ENCODE measurements around the gene SDCBP2. TPM values are rescaled to one million over a fixed set of nuclear protein-coding genes. Genes with fewer than 3 reads are reported as not detected.
A peak's percentile ranks its signal among the peaks of the same experiment; 100 is the strongest.

Gene SDCBP2
- total and polyA plus RNA-seq, 10 of the 15 experiments (the other 5 are each of a cell fraction or from before 2014, with no cell fraction given): 0.16 to 2.4 (median 1.1) TPM; not detected in 1

DNA sequence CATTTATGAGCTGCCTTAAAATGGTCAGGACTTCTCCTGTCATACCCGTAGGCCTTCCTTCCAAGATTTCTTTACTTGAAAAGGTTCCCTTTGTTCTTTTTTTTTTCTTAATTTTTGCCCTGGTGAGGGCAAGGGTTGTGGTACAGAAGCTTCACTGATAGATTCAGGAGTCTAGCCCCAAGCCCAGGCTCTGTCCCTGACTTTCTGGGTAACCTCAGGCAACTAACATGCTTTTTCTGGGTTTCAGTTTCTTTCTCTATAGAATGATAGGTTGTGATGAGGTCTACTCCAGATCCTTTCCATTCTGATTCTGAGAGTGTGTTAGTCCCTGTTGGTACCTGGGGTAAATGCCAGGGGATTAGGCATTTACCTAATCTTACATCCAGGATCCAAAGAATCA lies 41.6 kb downstream of the SDCBP2 start:
- Histone ChIP-seq H3K27ac (ENCODE audit: control insufficient read depth, insufficient read depth) (no peak overlapping the region), H3K4me3 (no peak overlapping the region), H3K9ac (ENCODE audit: control insufficient read depth, insufficient read depth, low read length) (no peak overlapping the region), H3K36me3 (ENCODE audit: control insufficient read depth in 2 of 2, insufficient read depth in 2 of 2, low read length in 1 of 2) (no peaks in the 10 kb centered on the region), H3K79me2 (ENCODE audit: control insufficient read depth, insufficient read depth, low read length) (no peaks in the 10 kb centered on the region), H3K4me1 (ENCODE audit: control insufficient read depth, insufficient read depth, low read length) (no peaks in the 10 kb centered on the region), H3K4me2 (ENCODE audit: control insufficient read depth, insufficient read depth) (no peak overlapping the region), H3K9me3 (replicated peaks; ENCODE audit: control insufficient read depth, insufficient read depth, low read length) (no peaks in the 10 kb centered on the region), H3K27me3 (replicated peaks in 1 of 2; ENCODE audit: control insufficient read depth in 2 of 2, insufficient read depth in 2 of 2, low read length in 1 of 2) (peaks cover 0 to 2% of the 10 kb centered on the region in 2 experiments), H4K20me1 (ENCODE audit: control insufficient read depth, insufficient read depth) (no peaks in the 10 kb centered on the region), H2AFZ (ENCODE audit: control insufficient read depth, low read depth, low read length) (no peak overlapping the region)
- TF ChIP-seq, protein P1, sequence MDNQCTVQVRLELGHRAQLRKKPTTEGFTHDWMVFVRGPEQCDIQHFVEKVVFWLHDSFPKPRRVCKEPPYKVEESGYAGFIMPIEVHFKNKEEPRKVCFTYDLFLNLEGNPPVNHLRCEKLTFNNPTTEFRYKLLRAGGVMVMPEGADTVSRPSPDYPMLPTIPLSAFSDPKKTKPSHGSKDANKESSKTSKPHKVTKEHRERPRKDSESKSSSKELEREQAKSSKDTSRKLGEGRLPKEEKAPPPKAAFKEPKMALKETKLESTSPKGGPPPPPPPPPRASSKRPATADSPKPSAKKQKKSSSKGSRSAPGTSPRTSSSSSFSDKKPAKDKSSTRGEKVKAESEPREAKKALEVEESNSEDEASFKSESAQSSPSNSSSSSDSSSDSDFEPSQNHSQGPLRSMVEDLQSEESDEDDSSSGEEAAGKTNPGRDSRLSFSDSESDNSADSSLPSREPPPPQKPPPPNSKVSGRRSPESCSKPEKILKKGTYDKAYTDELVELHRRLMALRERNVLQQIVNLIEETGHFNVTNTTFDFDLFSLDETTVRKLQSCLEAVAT (IDR thresholded peaks at IDR 0.05): no peak
- TF ChIP-seq SRF (IDR thresholded peaks at IDR 0.05; ENCODE audit: low read depth in 2 of 2, low read length in 2 of 2): no peak
- TF ChIP-seq ZBED1 (IDR thresholded peaks at IDR 0.05; ENCODE audit: borderline replicate concordance): no peak
- TF ChIP-seq NFIC (IDR thresholded peaks at IDR 0.05; ENCODE audit: low read depth, low read length): no peak
- TF ChIP-seq GABPA (IDR thresholded peaks at IDR 0.05; ENCODE audit: low read depth): no peak
- no peak for TF ChIP-seq CHD1 (IDR thresholded peaks at IDR 0.05; ENCODE audit: low read depth, low read length)
- TF ChIP-seq SPI1 (IDR thresholded peaks at IDR 0.05; ENCODE audit: borderline replicate concordance, insufficient read depth, low read depth, low read length): no peak
- no peak for TF ChIP-seq NR2C2 (IDR thresholded peaks at IDR 0.05; ENCODE audit: borderline replicate concordance, control insufficient read depth, insufficient read length, low read depth)
- TF ChIP-seq RAD51 (IDR thresholded peaks at IDR 0.05): no peak
- no peak for TF ChIP-seq SUZ12 (IDR thresholded peaks at IDR 0.05; ENCODE audit: unreplicated experiment)
- TF ChIP-seq, protein P2, sequence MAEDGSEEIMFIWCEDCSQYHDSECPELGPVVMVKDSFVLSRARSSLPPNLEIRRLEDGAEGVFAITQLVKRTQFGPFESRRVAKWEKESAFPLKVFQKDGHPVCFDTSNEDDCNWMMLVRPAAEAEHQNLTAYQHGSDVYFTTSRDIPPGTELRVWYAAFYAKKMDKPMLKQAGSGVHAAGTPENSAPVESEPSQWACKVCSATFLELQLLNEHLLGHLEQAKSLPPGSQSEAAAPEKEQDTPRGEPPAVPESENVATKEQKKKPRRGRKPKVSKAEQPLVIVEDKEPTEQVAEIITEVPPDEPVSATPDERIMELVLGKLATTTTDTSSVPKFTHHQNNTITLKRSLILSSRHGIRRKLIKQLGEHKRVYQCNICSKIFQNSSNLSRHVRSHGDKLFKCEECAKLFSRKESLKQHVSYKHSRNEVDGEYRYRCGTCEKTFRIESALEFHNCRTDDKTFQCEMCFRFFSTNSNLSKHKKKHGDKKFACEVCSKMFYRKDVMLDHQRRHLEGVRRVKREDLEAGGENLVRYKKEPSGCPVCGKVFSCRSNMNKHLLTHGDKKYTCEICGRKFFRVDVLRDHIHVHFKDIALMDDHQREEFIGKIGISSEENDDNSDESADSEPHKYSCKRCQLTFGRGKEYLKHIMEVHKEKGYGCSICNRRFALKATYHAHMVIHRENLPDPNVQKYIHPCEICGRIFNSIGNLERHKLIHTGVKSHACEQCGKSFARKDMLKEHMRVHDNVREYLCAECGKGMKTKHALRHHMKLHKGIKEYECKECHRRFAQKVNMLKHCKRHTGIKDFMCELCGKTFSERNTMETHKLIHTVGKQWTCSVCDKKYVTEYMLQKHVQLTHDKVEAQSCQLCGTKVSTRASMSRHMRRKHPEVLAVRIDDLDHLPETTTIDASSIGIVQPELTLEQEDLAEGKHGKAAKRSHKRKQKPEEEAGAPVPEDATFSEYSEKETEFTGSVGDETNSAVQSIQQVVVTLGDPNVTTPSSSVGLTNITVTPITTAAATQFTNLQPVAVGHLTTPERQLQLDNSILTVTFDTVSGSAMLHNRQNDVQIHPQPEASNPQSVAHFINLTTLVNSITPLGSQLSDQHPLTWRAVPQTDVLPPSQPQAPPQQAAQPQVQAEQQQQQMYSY (CRISPR knock-in tag; IDR thresholded peaks at IDR 0.05): no peak
- TF ChIP-seq MEF2A (IDR thresholded peaks at IDR 0.05; ENCODE audit: insufficient read depth, low read depth, low read length): no peak
- TF ChIP-seq MXI1 (IDR thresholded peaks at IDR 0.05; ENCODE audit: low read depth, low read length): no peak
- no peak for TF ChIP-seq CEBPB (IDR thresholded peaks at IDR 0.05; ENCODE audit: borderline replicate concordance in 1 of 2, low read depth in 2 of 2, low read length in 2 of 2)
- no peak for TF ChIP-seq BCL11A (IDR thresholded peaks at IDR 0.05; ENCODE audit: low read depth, low read length)
- TF ChIP-seq RELA (IDR thresholded peaks at IDR 0.05; ENCODE audit: borderline replicate concordance, partially characterized antibody): no peak
- TF ChIP-seq MEF2B (IDR thresholded peaks at IDR 0.05; ENCODE audit: partially characterized antibody, poor library complexity, severe bottlenecking): no peak
- ATAC-seq (peak; percentile 63), DNase-seq (ENCODE audit: low read depth, low spot score) (no peak), FAIRE-seq (peak; percentile 57)
- intact Hi-C loops (cut with micrococcal nuclease; ENCODE audit: unreplicated experiment) (no loop called here), in situ Hi-C loops (cut with MboI) (no loop called here)
- BruUV-seq (replicated peaks): no TSS peak
- RAD21 ChIA-PET (ENCODE audit: unreplicated experiment): no interaction called here
- CTCF ChIA-PET: interaction anchor here (0.7 kb wide), 1 partner anchor 291 kb away, joined by 3 read pairs; no protein-coding TSS in a partner anchor
- POLR2A ChIA-PET: no interaction called here
- WGBS (ENCODE audit: insufficient coverage, insufficient replicate concordance, low lambda C conversion rate, missing lambda C conversion rate): 77% methylated on average over 1 of the region's 1 CpG
- SMC1A ChIA-PET (ENCODE audit: uncharacterized antibody, unreplicated experiment): interaction anchor here (0.6 kb wide), 1 partner anchor 121 kb away, joined by 4 read pairs; no protein-coding TSS in a partner anchor

Measured in GM12878 (cell line).